ENCODE results near the gene SERPINA5.

Gene SERPINA5

DNA sequence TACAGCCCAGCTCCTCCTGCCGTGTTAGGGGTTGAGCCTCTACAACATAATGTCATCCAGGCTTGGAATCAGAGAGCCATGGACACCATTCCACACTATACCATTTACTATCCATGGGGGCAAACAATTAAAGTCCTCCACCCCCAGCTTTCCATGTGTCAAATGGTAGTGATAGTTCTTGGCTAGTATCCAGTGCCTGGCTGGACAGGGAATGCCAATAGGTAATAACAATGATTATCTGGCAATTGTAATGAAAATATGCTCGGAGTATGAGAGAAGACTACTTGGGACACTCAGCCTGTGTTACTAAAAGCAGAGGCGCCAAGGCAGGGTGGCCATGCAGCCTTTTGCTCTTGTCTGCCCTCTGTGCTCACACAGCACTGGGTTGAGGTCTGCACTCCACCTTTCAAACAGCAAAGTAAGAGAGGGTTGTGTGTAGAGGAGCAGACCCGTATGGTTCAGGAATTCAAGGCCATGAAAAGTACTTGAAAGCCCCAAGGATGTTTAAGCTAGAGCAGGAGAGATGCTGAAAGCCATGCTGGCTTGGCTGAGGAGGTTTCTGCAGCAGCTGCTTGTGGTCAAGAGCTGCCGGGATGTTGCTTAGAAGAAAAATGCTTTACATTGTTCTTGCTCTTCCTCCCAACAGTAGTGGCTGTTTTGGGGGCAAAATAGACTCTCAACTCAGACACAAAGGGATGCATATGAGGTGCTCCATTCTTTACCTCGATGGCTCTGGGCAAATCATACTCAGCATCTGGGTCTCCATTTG is 41.6 kb downstream of the SERPINA5 start:
- peaks cover 19% of the 10 kb centered on the region for H3K9me3 ChIP-seq (ENCODE audit: insufficient read depth, low read depth, low read length)
- H3K4me1 ChIP-seq (ENCODE audit: insufficient read depth, low read length), result no peaks in the 10 kb centered on the region
- H3K27ac ChIP-seq (ENCODE audit: low read length), result no peak overlapping the region
- no peaks in the 10 kb centered on the region for H3K36me3 ChIP-seq (ENCODE audit: insufficient read depth, low read depth, low read length)
- H3K27me3 ChIP-seq (ENCODE audit: insufficient read depth, low read length), result no peaks in the 10 kb centered on the region; the same call in 1 of the 2 replicates
- no peak overlapping the region for H3K9ac ChIP-seq (ENCODE audit: low read depth, low read length)
- no peak overlapping the region for H3K4me3 ChIP-seq (ENCODE audit: low read length)

DNA sequence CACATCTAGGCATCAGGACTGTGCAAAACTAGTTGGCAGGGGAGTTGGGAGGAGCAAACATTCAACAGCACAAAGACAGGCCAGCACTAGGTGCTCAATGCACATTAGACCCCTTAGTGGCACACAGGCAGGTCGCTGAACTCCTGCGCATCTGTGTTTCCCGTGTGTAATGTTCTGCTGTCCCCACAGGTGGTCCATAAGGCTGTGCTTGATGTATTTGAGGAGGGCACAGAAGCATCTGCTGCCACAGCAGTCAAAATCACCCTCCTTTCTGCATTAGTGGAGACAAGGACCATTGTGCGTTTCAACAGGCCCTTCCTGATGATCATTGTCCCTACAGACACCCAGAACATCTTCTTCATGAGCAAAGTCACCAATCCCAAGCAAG is 42.2 kb downstream of the SERPINA5 start:
- no peak overlapping the region for H3K9ac ChIP-seq (ENCODE audit: low read depth, low read length)
- no peaks in the 10 kb centered on the region for H3K4me1 ChIP-seq (ENCODE audit: insufficient read depth, low read length)
- no peak overlapping the region for H3K27ac ChIP-seq (ENCODE audit: low read length)
- no peaks in the 10 kb centered on the region for H3K36me3 ChIP-seq (ENCODE audit: insufficient read depth, low read depth, low read length)
- H3K27me3 ChIP-seq (ENCODE audit: insufficient read depth, low read length), result no peaks in the 10 kb centered on the region; the same call in 1 of the 2 replicates
- peaks cover 14% of the 10 kb centered on the region for H3K9me3 ChIP-seq (ENCODE audit: insufficient read depth, low read depth, low read length)
- no peak overlapping the region for H3K4me3 ChIP-seq (ENCODE audit: low read length)

DNA sequence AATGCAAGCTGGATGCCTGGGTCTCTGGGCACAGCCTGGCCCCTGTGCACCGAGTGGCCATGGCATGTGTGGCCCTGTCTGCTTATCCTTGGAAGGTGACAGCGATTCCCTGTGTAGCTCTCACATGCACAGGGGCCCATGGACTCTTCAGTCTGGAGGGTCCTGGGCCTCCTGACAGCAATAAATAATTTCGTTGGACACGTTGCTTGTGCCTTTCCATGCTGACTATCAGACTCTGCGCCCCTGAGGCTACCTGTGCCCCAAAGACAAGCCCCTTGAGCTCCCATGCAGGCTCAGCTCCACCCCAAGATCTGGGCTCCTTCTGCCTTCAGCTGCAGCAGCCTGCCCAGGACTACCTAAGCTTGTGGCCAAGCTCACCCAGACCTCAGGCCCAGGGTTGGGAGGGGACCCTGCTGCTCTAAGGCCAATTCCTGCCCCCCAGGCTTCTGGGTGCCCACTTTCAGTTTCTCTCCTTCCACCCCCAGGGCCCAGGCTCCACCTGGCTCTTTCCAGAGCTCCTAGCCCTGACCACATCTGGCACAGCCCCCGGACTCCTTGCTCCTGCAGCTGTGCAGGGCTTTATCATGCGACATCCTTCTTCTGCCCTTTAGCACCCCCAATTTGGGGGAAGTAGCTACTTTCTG is 42.8 kb downstream of the SERPINA5 start:
- H3K9me3 ChIP-seq (ENCODE audit: insufficient read depth, low read depth, low read length), result peaks cover 8% of the 10 kb centered on the region
- no peak overlapping the region for H3K27ac ChIP-seq (ENCODE audit: low read length)
- no peaks in the 10 kb centered on the region for H3K4me1 ChIP-seq (ENCODE audit: insufficient read depth, low read length)
- H3K4me3 ChIP-seq (ENCODE audit: low read length), result no peak overlapping the region
- H3K27me3 ChIP-seq (ENCODE audit: insufficient read depth, low read length), result no peaks in the 10 kb centered on the region; the same call in 1 of the 2 replicates
- no peak overlapping the region for H3K9ac ChIP-seq (ENCODE audit: low read depth, low read length)
- H3K36me3 ChIP-seq (ENCODE audit: insufficient read depth, low read depth, low read length), result no peaks in the 10 kb centered on the region

DNA sequence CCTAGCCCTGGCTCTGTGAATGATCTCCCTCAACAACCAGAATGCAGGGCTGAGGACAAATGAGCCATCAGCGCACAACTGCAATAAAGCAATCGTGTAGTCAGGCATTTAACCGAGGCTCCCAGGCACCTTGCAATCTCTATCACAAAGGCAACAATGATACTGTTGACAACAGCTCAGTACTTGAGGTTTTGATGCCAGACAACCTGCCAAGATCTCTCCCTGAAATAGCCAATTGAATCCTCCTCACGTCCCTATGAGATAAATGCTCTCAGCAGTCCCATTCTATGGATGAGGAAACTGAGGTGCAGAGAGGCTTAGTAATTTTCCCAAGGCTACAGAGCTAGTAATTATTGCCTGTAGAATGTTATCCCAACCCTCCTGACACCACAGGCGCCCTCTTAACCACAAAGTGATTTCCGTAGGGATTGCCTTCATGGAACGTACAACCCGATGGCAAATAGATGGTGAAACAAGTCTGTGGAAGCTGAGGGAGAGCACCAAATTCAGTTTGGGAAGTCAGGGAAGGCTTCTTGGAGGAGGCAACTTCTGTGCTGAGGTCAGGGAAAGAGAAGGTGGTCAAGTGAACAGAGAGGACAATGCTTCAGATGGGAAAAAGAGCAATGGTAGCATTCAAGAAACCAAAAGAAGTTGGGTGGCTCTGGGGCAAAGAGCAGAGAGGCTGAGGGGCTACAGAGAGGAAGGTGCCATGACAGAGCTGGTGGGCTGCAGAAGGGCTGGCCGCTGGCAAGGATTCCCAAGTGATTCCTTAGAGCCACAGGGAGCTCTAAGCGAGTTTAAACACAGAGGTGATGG is 43.5 kb downstream of the SERPINA5 start:
- Histone ChIP-seq H3K4me3 (ENCODE audit: low read length) (no peak overlapping the region), H3K27me3 (ENCODE audit: insufficient read depth, low read length) (no peaks in the 10 kb centered on the region; the same call in 1 of the 2 replicates), H3K27ac (ENCODE audit: low read length) (no peak overlapping the region), H3K9ac (ENCODE audit: low read depth, low read length) (no peak overlapping the region), H3K36me3 (ENCODE audit: insufficient read depth, low read depth, low read length) (no peaks in the 10 kb centered on the region), H3K4me1 (ENCODE audit: insufficient read depth, low read length) (no peaks in the 10 kb centered on the region), H3K9me3 (ENCODE audit: insufficient read depth, low read depth, low read length) (peaks cover 1% of the 10 kb centered on the region; the same call in 1 of the 2 replicates)

DNA sequence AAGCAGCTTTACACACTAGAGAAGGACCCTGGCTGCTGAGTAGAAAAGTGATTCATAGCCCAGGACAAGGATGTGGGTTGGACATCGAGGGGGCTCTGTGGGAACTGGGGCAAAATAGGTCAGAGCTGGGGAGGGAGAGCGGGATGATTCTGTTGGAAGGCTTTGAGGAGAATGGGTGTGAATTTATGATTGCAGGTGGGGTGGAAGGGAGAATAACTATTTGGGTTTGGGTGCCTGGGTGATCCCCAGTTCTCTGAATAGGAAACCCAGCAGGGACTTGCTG is 44.1 kb downstream of the SERPINA5 start:
- Histone ChIP-seq H3K4me3 (ENCODE audit: low read length) (no peak overlapping the region), H3K27me3 (ENCODE audit: insufficient read depth, low read length) (no peaks in the 10 kb centered on the region; the same call in 1 of the 2 replicates), H3K36me3 (ENCODE audit: insufficient read depth, low read depth, low read length) (no peaks in the 10 kb centered on the region)

DNA sequence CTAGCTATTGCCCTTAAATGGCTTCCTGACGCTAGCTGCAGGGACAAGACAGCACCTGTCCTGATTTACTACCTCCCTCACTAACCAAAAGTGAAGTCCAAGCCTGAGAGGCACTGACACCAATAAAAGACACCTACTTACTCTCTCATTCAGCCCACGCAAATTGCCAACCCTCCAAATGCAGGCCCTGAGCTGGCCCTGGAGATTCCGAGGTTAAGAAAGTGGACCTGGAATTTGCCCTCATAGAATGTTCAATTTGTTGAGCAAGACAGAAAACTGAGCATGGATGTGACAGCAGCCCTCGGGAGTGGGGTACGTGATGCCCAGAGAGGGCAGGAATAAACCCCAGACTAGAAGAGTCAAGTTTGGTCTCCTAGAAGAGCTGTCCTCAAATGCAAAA is 47.4 kb downstream of the SERPINA5 start:
- Histone ChIP-seq H3K36me3 (ENCODE audit: insufficient read depth, low read depth, low read length) (no peaks in the 10 kb centered on the region), H3K4me3 (ENCODE audit: low read length) (no peak overlapping the region), H3K4me1 (ENCODE audit: insufficient read depth, low read length) (no peaks in the 10 kb centered on the region), H3K9me3 (ENCODE audit: insufficient read depth, low read depth, low read length) (no peaks in the 10 kb centered on the region), H3K27ac (ENCODE audit: low read length) (no peak overlapping the region), H3K27me3 (ENCODE audit: insufficient read depth, low read length) (no peaks in the 10 kb centered on the region; the same call in 1 of the 2 replicates), H3K9ac (ENCODE audit: low read depth, low read length) (no peak overlapping the region)

More for the DNA sequence above, 44.1 kb downstream of the SERPINA5 start:
- Histone ChIP-seq H3K27ac (ENCODE audit: low read length) (no peak overlapping the region), H3K4me1 (ENCODE audit: insufficient read depth, low read length) (no peaks in the 10 kb centered on the region), H3K9ac (ENCODE audit: low read depth, low read length) (no peak overlapping the region), H3K9me3 (ENCODE audit: insufficient read depth, low read depth, low read length) (no peaks in the 10 kb centered on the region)

DNA sequence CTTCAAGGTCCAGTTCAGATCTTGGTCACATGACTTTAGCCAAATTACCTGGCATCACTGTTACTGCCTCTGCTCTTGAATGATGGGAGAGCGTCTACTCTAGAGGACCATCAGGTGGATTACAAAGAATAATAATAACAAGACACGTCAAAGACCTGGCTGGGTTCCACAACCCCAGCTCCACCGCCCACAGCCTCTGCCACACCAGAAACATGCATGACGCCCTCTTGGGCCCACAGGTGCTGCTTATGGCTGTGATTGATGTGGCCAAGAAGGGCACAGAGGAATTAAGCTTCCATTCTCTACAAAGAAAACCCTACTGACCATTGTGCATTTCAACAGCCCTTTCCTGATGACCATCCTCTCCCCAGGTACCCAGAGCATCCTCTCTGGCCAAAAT is 49.2 kb downstream of the SERPINA5 start:
- H3K27ac ChIP-seq (ENCODE audit: low read length), result no peak overlapping the region
- H3K4me1 ChIP-seq (ENCODE audit: insufficient read depth, low read length), result no peaks in the 10 kb centered on the region
- H3K9ac ChIP-seq (ENCODE audit: low read depth, low read length), result no peak overlapping the region
- no peaks in the 10 kb centered on the region for H3K9me3 ChIP-seq (ENCODE audit: insufficient read depth, low read depth, low read length)
- no peaks in the 10 kb centered on the region; the same call in 1 of the 2 replicates for H3K27me3 ChIP-seq (ENCODE audit: insufficient read depth, low read length)
- no peak overlapping the region for H3K4me3 ChIP-seq (ENCODE audit: low read length)
- H3K36me3 ChIP-seq (ENCODE audit: insufficient read depth, low read depth, low read length), result no peaks in the 10 kb centered on the region

DNA sequence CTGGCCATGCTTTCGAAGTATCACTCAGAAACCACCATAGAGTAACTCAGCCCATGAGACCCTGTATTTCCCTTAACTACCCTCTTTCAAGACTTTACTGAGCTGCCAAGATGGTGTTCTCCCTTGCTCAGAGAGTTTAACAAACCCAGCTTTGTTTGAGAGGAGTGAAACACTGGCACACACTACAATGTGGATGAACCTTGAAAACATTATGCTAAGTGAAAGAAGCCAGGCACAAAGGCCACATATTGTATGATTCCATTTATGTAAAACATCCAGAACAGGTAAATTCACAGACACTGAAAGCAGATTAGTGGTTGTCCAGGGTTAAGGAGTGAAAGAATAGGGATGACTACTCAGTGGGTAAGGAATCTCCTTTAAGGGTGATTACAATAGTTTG is 49.8 kb downstream of the SERPINA5 start:
- no peak overlapping the region for H3K27ac ChIP-seq (ENCODE audit: low read length)
- H3K9me3 ChIP-seq (ENCODE audit: insufficient read depth, low read depth, low read length), result no peaks in the 10 kb centered on the region
- H3K36me3 ChIP-seq (ENCODE audit: insufficient read depth, low read depth, low read length), result no peaks in the 10 kb centered on the region
- no peaks in the 10 kb centered on the region; the same call in 1 of the 2 replicates for H3K27me3 ChIP-seq (ENCODE audit: insufficient read depth, low read length)
- H3K4me3 ChIP-seq (ENCODE audit: low read length), result no peak overlapping the region
- H3K4me1 ChIP-seq (ENCODE audit: insufficient read depth, low read length), result no peaks in the 10 kb centered on the region
- no peak overlapping the region for H3K9ac ChIP-seq (ENCODE audit: low read depth, low read length)

DNA sequence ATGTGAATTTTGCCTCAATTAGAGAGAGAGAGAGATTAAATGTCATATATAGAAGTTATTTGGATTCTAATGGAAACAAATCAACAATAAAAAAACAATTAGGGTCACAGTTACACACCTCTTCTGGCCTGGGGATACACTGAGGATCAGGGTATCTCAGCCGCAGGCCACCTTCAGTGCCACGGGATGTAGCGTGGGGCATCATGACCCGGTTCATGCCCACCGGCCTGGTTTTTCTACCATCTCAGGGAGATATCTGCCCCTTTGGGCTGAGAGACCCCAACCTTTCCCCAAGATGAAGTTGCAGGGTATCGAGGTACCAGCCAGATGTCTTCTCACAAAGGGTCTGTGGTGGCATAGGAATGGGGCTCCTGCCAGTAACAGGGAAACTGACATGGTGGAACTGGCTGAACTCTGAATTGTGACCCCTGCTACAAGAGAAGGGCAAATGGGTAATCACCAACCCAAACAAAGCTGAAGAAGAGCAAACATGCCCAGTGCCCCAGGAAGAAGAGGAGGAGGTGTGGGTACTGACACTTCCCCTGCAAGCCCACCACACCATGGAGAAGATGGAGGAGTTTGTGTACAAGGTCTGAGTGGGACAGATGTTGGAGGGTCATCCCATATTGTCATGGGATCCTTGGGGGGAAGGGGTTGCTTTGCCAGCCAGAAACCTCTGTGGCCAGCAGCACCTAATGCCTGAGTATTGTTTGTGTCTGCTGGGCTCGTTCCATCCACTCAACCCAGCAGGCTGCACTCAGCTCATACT is 50.5 kb downstream of the SERPINA5 start:
- H3K27me3 ChIP-seq (ENCODE audit: insufficient read depth, low read length), result no peaks in the 10 kb centered on the region; the same call in 1 of the 2 replicates
- H3K9me3 ChIP-seq (ENCODE audit: insufficient read depth, low read depth, low read length), result no peaks in the 10 kb centered on the region
- H3K27ac ChIP-seq (ENCODE audit: low read length), result no peak overlapping the region

DNA sequence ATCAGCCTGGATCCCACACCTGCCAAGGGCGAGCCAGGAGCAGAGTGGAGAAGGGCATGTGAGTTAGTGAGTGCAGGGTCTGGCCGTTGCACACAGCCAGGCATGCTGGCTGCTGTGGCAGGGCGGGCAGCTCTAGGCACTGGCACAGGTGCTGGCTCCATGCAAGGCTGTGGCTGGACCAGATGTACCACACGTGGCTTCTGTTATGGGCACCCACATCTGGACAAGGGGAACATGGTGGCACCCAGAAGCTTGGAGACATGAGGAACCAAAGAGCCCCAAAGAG is 51.0 kb downstream of the SERPINA5 start:
- Histone ChIP-seq H3K4me1 (ENCODE audit: insufficient read depth, low read length) (0 out of 2 replicates have a peak, but pooled peaks cover 3% of the 10 kb centered on the region), H3K36me3 (ENCODE audit: insufficient read depth, low read depth, low read length) (no peaks in the 10 kb centered on the region)

More for the DNA sequence above, 50.5 kb downstream of the SERPINA5 start:
- Histone ChIP-seq H3K36me3 (ENCODE audit: insufficient read depth, low read depth, low read length) (no peaks in the 10 kb centered on the region), H3K9ac (ENCODE audit: low read depth, low read length) (no peak overlapping the region), H3K4me1 (ENCODE audit: insufficient read depth, low read length) (0 out of 2 replicates have a peak, but pooled peaks cover 3% of the 10 kb centered on the region), H3K4me3 (ENCODE audit: low read length) (no peak overlapping the region)

DNA sequence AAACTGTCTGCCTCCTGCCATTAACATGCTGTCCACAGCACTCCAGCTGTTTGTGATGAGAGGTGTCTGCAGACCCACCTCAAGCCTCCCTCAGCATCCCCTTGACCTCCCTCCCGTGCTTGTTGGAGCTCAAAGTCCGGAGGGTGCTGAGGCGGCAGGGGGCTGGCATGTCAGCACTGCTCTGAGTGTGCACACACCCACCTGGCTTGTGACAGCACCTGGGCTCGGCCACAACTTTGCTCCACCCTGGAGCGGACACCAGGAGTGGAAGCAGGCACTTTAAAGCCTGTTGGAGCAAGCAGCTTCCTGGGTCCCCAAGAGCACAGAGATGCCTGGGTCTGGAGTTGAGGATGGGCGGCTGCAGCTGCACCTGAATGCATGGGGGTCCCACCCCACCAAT is 51.9 kb downstream of the SERPINA5 start:
- no peaks in the 10 kb centered on the region for H3K36me3 ChIP-seq (ENCODE audit: insufficient read depth, low read depth, low read length)
- H3K4me3 ChIP-seq (ENCODE audit: low read length), result no peak overlapping the region
- no peaks in the 10 kb centered on the region for H3K9me3 ChIP-seq (ENCODE audit: insufficient read depth, low read depth, low read length)
- H3K4me1 ChIP-seq (ENCODE audit: insufficient read depth, low read length), result 0 out of 2 replicates have a peak, but pooled peaks cover 3% of the 10 kb centered on the region
- no peak overlapping the region for H3K27ac ChIP-seq (ENCODE audit: low read length)
- no peaks in the 10 kb centered on the region; the same call in 1 of the 2 replicates for H3K27me3 ChIP-seq (ENCODE audit: insufficient read depth, low read length)
- no peak overlapping the region for H3K9ac ChIP-seq (ENCODE audit: low read depth, low read length)

More for the DNA sequence above, 51.0 kb downstream of the SERPINA5 start:
- no peak overlapping the region for H3K4me3 ChIP-seq (ENCODE audit: low read length)
- no peak overlapping the region for H3K27ac ChIP-seq (ENCODE audit: low read length)
- no peaks in the 10 kb centered on the region for H3K9me3 ChIP-seq (ENCODE audit: insufficient read depth, low read depth, low read length)
- H3K9ac ChIP-seq (ENCODE audit: low read depth, low read length), result no peak overlapping the region
- no peaks in the 10 kb centered on the region; the same call in 1 of the 2 replicates for H3K27me3 ChIP-seq (ENCODE audit: insufficient read depth, low read length)
